Gastrocnemius medialis (tissue), 4 donors: ENCODE results near the gene SLC9A7.

Experiments
- POLR2A ChIP-seq, 2 donors: fragments of 450-650 bp; IDR thresholded peaks; one replicate each; pipeline ENCODE4 v1.6.1; 2017; ENCODE audit warnings: antibody characterized with exemption in 2 of 2, mild to moderate bottlenecking in 2 of 2, moderate library complexity in 2 of 2
- TF ChIP-seq, protein P1 (sequence below), 5 experiments: fragments of 450-650 bp in 3 of 5; fragments of 200-600 bp in 2 of 5; sonication (generic) in 2 of 5; IDR thresholded peaks in 4 of 5; conservative IDR thresholded peaks in 1 of 5; 1 replicate in 4 of 5; 2 replicates in 1 of 5; pipeline ENCODE4 v1.5.1; 2016 to 2019; ENCODE audit warnings: antibody characterized with exemption in 5 of 5, mild to moderate bottlenecking in 3 of 5, moderate library complexity in 3 of 5

DNA sequence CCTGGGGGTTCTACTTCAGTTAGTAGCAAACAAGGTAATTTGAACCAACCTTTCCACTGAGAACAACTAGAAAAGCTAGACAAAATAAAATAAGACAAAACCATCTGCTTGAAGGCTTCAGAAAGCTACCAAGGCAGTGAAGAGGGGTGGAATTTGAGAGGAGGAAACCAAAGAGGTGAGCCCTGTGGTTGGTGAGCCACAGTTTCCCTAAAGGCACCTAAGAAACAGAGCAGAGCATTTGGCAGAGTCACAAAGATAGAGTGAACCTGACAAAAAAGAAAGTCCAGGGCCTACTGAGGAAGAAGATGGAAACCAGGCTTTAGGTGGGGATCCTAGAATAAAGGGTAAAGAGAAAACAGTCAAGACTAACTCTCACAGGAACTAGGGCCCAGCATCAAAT is 141.0 kb downstream of the SLC9A7 start:
- TF ChIP-seq, protein P1, sequence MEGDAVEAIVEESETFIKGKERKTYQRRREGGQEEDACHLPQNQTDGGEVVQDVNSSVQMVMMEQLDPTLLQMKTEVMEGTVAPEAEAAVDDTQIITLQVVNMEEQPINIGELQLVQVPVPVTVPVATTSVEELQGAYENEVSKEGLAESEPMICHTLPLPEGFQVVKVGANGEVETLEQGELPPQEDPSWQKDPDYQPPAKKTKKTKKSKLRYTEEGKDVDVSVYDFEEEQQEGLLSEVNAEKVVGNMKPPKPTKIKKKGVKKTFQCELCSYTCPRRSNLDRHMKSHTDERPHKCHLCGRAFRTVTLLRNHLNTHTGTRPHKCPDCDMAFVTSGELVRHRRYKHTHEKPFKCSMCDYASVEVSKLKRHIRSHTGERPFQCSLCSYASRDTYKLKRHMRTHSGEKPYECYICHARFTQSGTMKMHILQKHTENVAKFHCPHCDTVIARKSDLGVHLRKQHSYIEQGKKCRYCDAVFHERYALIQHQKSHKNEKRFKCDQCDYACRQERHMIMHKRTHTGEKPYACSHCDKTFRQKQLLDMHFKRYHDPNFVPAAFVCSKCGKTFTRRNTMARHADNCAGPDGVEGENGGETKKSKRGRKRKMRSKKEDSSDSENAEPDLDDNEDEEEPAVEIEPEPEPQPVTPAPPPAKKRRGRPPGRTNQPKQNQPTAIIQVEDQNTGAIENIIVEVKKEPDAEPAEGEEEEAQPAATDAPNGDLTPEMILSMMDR (IDR thresholded peaks at IDR 0.05 in 4 of 5, conservative IDR thresholded peaks at IDR 0.05 in 1 of 5), result no peak
- TF ChIP-seq POLR2A (IDR thresholded peaks at IDR 0.05), result no peak
